GM20000 (cell line): ENCODE data around the gene PLIN3.
A peak's percentile ranks its signal among the peaks of the same experiment; 100 is the strongest.
"Not testable (repeated sequence)": the region's sequence is repeated elsewhere in the genome, so short reads cannot be mapped to it uniquely, and the experiment has no call there.

ENCODE experiments used
- DNase-seq: peaks from one replicate; pipeline ENCODE4 v3.0.0; 2012; ENCODE audit warnings: low spot score
- TF ChIP-seq, protein P1 (sequence below): IDR thresholded peaks from 2 replicates; pipeline ENCODE4 v1.5.1; 2012; ENCODE audit warnings: mild to moderate bottlenecking, control low read depth; ENCODE audit errors: extremely low read depth, missing control alignments

PLIN3 gene

DNA sequence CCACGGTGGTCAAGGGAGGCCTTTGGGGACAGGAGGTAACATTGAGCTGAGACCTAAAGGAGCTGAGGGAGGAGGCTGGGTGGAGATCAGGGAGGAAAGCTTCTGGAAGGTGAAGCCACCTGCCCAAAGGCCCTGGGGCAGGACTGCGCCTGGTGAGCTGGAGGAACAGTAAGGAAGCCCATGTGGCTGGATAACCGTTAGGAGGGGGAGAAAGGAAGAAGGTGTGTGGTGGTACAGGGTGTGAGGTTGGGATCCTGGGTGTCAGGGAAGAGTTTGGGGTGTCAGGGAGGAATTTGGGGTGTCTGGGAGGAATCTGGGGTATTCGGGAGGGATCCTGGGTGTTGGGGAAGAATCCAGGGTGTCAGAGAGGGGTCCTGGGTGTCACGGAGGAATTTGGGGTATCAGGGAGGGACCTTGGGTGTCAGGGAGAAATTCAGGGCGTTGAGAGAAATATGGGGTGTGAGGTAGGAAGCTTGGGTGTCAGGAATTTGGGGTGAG, 36.6 kb downstream of the PLIN3 start:
- TF ChIP-seq, protein P1, sequence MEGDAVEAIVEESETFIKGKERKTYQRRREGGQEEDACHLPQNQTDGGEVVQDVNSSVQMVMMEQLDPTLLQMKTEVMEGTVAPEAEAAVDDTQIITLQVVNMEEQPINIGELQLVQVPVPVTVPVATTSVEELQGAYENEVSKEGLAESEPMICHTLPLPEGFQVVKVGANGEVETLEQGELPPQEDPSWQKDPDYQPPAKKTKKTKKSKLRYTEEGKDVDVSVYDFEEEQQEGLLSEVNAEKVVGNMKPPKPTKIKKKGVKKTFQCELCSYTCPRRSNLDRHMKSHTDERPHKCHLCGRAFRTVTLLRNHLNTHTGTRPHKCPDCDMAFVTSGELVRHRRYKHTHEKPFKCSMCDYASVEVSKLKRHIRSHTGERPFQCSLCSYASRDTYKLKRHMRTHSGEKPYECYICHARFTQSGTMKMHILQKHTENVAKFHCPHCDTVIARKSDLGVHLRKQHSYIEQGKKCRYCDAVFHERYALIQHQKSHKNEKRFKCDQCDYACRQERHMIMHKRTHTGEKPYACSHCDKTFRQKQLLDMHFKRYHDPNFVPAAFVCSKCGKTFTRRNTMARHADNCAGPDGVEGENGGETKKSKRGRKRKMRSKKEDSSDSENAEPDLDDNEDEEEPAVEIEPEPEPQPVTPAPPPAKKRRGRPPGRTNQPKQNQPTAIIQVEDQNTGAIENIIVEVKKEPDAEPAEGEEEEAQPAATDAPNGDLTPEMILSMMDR = no peak
- DNase-seq = no peak

DNA sequence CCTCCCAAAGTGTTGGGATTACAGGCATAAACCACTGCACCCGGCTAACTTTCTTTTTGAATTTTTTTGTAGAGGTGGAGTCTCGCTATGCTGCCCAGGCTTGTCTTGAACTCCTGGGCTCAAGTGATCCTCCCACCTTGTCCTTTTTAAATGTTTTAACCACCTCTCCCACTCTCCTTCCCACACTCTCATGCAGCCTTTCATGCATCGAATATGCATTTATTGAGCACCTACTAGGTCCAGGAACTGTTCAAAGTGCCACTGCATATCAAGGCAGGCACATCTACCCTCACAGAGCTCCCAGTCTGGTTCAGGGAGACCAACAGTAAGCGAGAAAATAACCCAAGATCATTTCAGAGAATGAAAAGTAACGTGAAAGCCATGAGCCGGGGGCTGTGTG, 37.1 kb downstream of the PLIN3 start:
- no peak for DNase-seq
- TF ChIP-seq, protein P1 = no peak

DNA sequence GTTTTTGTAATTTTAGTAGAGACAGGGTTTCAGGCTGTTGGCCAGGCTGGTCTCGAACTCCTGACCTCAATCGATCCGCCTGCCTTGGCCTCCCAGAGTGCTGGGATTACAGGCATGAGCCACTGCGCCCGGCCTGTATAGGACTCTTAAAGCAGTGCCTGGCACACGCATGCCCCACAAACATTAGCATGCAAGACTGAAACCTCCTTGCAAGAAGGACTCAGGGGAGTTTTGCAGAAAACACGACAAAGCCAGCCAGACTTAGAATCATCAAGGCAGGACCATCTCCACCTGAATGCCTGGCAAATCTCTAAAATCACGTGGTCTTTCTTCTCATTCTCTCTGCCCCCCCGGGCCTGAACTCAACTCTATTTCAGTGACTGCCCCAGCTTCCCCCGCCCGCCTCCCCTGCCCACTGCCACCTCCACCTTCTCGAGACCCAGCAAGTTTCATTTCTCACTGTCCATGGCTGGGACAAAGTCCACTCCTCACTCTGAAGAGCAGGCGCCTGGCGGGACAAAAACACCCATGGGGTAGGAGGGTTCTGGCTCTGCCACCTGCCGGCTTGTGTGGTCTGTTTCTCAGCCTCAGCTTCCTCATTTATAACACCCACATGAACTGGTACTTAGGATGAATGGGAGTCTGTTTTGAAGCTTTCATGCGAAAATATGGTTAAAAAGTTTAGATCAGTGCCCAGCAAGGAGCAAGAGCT, 38.3 kb downstream of the PLIN3 start:
- TF ChIP-seq, protein P1 = no peak
- peak; percentile 51 for DNase-seq

DNA sequence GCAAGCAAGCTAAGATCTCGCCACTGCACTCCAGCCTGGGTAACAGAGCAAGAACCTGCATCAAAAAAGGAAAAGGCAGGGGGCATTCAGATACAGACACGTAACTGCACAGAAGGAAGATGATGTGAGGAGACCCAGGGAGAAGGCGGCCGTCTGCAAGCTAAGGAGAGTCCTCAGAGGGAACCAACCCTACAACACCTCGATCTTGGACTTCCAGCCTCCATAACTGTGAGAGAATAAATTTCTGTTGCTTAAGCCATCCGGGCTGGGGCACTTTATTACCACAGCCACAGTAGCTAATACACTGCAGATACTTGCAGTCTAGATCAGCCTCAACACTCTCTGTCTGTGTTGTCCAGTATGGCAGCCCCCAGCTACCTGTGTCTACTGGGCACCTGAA, 43.9 kb downstream of the PLIN3 start:
- TF ChIP-seq, protein P1 = no peak
- no peak for DNase-seq

- DNase-seq = not testable (repeated sequence)
Measured at GRCh38 chr19:4822354-4822753, 45.1 kb downstream of the PLIN3 start.

GRCh38 chr19:4821265-4821664, 46.2 kb downstream of the PLIN3 start:
- no peak for DNase-seq
- TF ChIP-seq, protein P1 = no peak

GRCh38 chr19:4817467-4818277, 49.8 kb downstream of the PLIN3 start:
- no peak for DNase-seq
- TF ChIP-seq, protein P1 = no peak
